NCI-H345 treated with DMSO at 0.1 percent for 48 hours (cell line): ENCODE measurements around the gene ISOC2.
"Not testable (repeated sequence)": the region's sequence is repeated elsewhere in the genome, so short reads cannot be mapped to it uniquely, and the experiment has no call there.

Experiments
- DNase-seq: peaks from one replicate; lab custom pipeline; 2025; ENCODE audit not compliant: unreplicated experiment; lab: John Stamatoyannopoulos, UW

Gene ISOC2

GRCh38 chr19:55443045-55443823 is 18.2 kb downstream of the ISOC2 start, which contains the start of gene SHISA7:
TSS of gene SHISA7 (minus strand) at chr19:55443300. CDS start at chr19:55442863, 437 bp downstream.
- DNase-seq, result no peak

DNA sequence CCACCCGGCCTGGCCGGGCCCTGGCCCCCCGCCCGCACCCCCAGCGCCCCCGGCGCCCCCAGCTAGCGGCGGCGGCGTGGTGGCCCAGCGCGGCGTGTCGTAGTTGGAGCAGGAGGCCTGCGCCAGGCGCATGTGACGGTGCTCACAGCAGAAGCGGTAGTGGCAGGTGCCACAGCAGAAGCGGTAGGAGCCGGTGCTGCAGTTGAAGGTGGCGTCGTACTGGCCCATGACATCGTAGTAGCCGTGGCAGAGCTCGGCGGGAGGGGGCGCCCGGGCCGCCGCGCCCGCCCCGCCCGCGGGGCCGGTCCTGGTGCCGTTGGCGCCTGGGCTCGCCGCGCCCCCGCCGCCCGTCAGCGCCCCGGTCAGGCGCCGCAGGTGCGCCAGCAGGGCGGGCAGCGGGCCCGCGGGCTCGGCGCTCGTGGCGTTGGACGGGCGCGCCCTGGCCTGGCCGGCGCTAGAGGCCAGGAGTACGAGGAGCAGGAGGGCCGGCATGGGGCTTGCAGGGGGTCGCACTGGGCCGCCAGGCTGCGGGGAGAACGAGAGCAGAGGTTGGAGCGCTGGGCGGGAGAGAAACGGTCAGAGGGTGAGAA is 19.0 kb downstream of the ISOC2 start:
- DNase-seq, result no peak

GRCh38 chr19:55441692-55442321 is 19.6 kb downstream of the ISOC2 start:
- no peak for DNase-seq

- no peak for DNase-seq
These were observed 20.1 kb downstream of the ISOC2 start for GRCh38 chr19:55441319-55441691.

- DNase-seq, result no peak
These were observed 20.9 kb downstream of the ISOC2 start for GRCh38 chr19:55440411-55441105.

- no peak for DNase-seq
These were observed 22.4 kb downstream of the ISOC2 start for GRCh38 chr19:55439052-55439451.

GRCh38 chr19:55437410-55437809 is 24.0 kb downstream of the ISOC2 start:
- no peak for DNase-seq

GRCh38 chr19:55436847-55437246 is 24.6 kb downstream of the ISOC2 start:
- DNase-seq, result no peak

DNA sequence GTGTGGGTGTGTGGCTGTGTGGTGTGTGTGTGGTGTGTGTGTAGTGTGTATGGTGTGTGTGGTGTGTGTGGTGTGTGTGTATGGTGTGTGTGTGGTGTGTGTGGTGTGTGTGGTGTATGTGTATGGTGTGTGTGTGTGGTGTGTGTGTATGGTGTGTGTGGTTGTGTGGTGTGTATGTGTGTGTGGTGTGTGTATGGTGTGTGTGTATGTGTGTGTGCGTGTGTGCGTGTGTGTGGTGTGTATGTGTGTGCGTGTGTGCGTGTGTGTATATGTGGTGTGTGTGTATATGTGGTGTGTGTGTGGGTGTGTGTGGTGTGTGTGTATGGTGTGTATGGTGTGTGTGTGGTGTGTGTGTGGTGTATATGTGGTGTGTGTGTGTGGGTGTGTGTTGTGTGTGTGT is 26.4 kb downstream of the ISOC2 start:
- no peak for DNase-seq

DNA sequence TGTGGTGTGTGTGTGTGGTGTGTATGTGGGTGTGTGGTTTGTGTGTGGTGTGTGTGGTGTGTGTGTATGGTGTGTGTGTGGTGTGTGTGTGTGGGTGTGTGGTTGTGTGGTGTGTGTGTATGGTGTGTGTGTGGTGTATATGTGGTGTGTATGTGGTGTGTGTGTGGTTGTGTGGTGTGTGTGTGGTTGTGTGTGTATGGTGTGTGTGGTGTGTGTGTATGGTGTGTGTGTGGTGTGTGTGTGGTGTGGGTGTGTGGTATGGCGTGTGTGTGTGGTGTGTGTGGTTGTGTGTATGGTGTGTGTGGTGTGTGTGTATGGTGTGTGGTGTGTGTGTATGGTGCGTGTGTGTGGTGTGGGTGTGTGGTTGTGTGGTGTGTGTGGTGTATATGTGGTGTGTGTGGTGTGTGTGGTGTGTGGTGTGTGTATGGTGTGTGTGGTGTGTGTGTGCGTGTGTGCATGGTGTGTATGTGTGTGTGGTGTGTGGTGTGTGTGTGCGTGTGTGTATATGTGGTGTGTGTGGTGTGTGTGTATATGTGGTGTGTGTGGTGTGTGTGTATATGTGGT is 27.0 kb downstream of the ISOC2 start:
- DNase-seq, result no peak

GRCh38 chr19:55433292-55433691 is 28.1 kb downstream of the ISOC2 start:
- no peak for DNase-seq

DNA sequence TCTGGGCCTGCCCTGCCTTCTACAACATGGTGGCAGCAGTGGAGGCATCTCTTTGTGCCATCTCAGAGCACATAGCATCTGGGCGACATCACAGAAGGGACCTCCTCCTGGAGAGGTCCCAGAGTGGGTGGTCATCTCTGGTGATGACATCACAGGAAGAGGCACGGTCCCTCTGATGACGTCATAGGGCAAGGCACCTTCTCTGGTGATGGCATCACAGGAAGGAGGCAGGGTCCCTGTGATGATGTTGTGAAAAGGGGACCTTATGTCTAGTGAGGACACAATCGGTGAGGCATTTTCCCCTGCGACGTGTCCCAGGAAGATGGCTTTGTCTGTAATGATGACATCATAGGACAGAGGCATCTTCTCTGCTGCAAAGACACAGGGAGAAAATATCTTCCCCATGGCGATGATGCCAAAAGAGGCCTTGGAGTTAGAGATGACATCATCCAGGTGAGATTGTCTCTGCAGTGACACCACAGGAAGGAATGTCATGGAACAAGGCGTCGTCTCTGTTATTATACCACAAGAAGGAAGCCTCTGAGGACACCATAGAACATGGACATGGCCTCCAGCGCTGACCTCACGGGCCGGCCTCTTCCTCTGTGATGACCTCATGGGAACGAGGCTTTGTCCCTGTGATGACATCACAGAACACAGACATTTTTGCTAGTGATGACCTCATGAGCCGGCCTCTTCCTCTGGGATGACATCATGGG is 29.0 kb downstream of the ISOC2 start:
- no peak for DNase-seq

GRCh38 chr19:55431183-55431582 is 30.3 kb downstream of the ISOC2 start:
- DNase-seq, result no peak

GRCh38 chr19:55426042-55426441 is 35.4 kb downstream of the ISOC2 start:
- DNase-seq, result no peak

DNA sequence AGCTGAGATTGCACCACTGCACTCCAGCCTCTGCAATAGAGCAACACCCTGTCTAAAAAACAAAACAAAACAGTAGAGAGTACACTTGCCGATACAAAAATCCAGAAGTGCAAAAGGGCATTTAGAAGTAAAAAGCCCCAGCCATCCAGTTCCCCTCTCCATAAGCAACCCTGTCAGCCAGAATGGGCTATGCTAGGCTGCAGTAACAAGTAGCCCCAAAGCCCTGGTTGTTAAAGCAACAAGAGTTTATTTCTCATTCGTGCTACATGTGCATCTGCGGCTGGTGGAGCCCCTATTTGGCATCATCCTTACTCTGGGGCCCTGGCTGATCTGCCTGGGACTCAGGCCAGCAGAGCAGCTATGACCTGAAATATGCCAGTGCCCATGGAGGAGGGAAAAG is 36.9 kb downstream of the ISOC2 start:
- no peak for DNase-seq

- no peak for DNase-seq
These were observed 38.0 kb downstream of the ISOC2 start for GRCh38 chr19:55423225-55424005.

DNA sequence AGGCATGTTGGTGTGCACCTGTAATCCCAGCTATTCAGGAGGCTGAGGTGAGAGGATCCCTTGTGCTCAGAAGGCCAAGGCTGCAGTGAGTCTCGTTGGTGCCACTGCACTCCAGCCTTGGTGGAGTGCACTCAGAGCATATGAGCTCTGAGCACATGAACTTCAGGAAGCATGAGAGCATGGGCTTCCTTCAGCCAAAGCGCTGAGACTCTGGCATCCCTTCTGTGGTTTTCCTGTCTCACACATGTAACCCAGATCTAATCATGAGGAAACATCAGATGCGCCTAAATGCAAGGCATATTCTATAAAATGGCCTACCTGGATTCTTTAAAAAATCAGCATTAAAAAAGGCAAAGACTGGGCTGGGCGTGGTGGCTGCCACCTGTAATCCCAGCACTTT is 40.2 kb downstream of the ISOC2 start:
- not testable (repeated sequence) for DNase-seq

- no peak for DNase-seq
These were observed 41.7 kb downstream of the ISOC2 start for GRCh38 chr19:55419624-55420236.

GRCh38 chr19:55419103-55419502 is 42.3 kb downstream of the ISOC2 start:
- no peak for DNase-seq
